Measurements from ENCODE around the gene FHDC1.

The FHDC1 gene

DNA sequence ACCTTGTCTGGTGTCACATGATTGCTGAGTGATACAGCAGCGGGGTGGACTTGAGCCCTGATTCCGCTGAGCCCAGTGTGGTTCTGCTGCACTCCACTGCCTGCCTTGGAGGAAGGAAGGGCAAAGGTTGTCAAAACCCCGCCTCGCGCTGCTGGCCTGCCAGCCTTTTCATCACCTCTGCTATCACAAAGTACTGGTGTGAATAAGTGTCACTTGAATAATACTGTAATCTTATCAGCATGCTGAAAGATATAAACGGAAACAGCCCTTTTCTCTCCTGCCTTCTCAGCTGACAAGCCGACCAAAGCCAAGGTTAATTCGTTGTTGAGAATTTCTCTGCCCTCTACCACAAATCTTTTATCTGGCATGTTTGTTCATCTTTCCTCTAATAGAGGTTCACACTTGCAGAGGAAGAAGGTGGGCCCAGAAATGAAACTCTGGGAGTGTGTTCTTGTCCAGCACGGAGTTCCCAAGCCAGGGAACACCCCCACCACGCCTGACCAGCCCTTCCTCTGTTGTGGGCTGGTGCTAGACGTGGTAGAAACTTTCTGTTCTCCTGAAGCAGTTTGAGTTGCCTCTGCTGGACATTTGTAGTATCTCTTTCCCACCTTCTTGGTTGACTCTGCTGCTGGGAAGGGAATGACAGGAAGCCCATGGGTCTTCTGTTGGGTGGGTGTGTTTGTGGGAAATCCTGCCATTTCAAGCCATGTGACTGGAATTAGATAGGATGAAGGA, 21.5 kb downstream of the FHDC1 start:
- DNase-seq (ENCODE audit: low read depth in 2 of 2), result no peak

DNA sequence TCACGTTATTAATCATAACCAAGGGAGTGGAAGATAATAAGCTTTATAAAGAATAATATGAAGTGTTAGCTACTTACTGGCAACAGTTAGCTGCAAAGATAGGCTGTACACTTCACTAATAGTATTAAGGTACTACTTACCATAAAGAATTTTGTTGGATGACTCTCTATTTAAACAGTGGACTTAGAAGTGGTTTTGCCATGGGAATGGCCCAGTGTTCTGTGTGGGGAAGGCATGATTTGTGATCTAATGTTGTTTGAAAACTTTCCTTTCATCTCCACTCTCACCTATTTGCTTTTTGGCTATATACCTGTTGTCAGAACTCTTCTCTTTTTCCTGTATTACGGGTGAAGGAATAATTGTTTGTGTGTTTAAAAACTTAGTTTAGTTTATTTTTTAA, 23.0 kb downstream of the FHDC1 start:
- no peak for DNase-seq (ENCODE audit: low read depth in 2 of 2)

DNA sequence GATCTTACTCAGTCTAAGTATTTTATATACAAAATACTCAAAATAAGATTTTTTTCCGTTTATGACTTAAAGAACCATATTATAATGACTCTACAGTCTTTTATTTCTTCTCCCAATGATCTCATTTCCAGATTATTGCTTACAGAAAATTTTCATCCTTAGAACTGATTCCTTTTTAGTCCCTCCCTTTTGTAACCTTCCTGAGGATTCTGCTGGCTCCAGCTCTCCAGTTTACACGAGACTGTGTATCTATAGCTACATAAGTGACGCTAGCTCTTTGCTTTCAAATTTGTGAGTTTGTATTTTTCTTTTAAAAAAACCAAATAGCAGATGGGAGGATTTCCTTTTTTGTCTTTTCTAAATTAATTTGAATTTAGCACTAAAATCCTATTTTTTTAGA, 24.0 kb downstream of the FHDC1 start:
- DNase-seq (ENCODE audit: low read depth in 2 of 2), result no peak

DNA sequence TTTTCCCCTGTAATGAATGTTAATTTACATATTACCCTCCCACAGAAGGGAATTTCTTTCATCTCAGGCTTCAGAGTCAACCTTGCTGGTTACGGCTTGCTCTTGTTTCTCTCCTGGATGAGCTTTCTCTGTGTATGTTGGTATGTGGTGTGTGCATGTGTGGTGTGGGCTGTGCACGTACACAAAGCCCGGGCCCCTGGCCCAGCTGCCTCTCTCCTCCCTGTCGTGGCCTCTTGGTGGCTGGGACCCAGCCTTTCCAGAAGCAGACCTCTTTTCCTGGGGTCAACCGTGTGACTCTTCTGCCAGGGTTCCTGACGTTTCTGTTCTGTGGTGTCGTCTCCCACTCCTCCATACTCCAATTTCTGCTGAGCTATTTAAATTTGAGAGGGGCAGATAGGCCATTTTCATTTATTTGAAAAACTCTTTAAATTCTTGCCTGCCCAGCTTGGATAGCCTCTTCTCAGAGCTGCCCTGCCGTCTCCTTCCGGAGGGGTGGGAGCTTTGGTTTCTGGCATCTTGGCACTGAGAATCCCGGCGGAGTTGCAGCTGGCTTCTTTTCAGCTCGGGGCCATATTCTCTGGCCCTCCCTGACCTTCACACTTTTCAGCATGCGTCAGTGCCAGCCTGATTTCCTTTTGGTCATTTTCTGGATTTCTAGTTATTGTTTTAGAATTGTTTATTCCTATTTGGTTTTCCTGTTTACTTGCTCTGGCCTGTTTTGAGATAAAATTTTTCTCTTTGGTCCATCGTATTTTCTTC, 25.1 kb downstream of the FHDC1 start:
- DNase-seq (ENCODE audit: low read depth in 2 of 2), result no peak

DNA sequence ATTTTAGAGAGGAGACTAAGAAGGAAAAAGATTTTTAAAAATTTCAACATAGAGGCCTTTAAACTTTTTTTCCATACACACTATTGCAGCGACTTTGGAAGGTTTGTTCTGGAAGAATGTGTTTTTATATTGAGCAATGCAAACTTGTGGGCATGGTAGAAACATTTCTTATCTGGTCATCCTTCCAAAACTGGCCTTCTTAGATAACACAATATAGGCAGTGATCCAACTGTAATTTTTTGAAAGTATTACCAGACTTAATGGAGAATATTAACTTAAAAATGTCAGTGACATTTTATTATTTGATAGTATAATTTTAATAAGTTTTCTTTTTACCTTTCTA, 25.6 kb downstream of the FHDC1 start:
- DNase-seq (ENCODE audit: low read depth in 2 of 2), result no peak

DNA sequence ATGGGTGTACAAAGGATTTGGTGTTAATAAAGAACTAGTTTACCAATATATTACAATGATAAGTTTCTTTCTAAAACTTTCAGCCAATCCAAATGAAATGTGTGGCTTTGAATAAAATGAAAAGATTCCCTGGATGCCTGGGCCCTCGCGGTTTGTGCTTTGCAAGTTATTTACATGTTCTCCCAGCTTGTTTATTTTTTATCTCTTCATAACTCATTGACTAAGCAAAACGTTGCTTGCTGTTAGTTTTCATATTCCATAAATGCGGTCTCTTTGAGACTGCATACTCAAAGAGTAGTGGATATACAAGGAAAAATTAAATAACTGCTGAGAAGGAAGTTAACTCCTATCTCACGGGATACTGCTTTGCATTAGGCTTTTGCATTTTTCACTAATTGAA, 26.0 kb downstream of the FHDC1 start:
- DNase-seq (ENCODE audit: low read depth in 2 of 2), result no peak

DNA sequence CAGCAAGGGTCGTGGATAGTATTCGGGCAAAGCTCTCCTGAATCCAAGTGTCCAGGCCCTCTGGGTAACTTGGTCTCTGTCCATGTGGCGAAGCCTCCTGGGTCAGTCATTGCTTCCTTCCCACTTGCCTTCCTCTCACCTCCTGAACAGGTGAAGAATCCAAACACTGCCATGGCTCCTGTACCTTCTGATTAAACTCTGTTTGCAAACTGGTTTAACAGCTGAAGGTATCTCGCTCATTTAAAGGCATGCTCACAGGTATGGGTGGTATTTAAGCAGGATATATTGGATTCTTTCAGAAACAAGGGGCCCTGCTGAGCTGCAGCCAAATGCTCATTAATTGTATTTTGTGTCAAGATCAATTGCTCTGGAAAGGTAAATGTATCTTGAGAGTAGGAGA, 28.2 kb downstream of the FHDC1 start:
- DNase-seq (ENCODE audit: low read depth in 2 of 2), result no peak

DNA sequence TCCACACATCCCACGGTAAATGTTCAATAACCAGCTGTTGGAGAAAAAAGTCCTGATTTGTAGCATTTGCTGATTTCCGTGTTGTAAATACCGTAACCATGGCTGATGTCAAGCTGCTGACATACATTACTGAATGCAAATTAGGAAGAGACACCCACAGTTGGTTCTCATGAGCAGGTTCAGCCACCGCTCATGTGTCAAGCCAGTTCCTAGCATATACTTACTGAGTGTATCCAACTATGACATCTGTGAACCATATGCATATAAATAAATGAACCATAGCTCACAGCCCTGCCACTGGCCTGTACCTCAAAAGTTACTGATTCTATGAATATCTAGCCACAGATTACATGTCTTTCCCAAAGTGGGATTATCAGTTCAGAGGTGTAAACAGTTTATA, 29.5 kb downstream of the FHDC1 start:
- no peak for DNase-seq (ENCODE audit: low read depth in 2 of 2)

DNA sequence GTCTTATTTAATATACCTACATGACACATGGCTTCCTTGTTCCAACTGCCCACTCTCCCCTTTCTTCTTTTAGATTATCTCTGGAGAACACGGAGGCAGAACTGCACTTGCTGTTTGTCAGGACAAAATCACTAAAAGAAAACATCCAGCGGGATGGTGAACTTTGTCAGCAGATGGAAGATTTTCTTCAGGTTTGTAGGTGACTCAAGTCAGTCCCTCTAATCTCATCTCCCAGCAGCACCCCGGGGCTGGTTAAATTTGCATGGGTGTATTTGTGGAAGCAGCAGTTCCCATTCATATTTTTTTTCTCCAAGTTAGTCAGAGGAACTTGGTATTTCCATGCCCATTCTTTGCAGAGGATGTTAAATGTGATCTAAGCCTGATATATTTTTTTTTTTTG, 31.8 kb downstream of the FHDC1 start:
- DNase-seq (ENCODE audit: low read depth in 2 of 2), result no peak

DNA sequence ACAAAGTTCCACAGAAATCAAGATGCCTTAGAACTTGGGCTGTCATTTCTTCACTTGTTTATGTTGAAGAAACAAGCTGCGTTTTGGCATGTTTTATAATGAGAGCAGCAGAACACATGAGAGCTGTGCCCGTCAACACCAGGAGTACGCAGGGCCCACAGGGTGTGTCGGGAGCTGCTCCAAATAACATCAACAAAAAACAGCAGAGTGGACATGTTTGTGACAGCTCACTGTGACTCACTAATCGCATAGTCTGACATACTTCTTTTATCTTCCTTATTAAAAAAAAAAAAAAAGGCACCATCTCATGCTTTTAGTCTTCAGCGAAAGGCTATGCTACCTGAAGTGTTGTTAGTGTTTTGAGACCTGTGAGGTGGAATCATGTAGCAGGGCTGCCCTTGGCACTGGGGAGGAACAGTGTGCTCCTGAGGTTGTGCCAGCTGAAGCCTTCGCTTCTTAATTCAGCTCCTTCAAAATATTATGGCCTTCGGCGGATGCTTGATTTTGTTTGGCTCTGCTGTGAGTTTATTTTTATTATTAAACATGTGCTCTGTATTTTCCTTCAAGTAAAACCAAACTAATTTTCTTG, 32.8 kb downstream of the FHDC1 start:
- DNase-seq (ENCODE audit: low read depth in 2 of 2), result no peak

DNA sequence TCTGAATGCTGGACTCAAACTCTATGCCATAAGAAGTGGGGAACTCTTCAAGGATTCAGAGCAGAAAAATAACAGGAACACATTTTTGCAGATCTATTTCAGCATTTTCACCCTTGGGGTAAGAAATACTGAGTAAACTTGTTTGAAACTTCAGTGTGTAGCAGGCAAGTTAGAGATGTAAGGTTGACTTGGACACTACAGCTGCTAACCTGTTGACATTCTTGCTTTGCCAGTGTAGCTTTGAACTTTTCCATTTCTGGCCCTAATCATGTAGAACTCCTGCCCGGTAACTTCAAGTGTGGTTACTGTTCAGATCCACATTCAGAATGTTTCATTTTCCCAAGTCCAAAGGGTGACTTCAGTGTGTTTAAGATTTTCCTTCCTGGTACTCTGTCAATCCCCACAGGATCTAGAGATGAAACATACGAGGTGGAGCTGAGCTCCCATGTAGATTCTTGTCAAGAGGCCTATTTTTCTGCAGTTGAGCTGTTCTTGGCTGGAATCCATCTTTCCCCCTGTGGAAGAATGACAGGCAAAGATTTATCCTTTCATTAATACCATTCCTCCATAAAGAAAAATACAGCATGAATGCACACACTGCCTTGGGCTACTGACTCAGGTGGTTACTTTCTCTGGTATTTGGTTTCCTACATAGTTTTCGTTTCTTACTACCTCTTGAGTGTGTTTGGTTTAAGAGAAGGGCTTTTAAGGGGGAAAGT, 34.1 kb downstream of the FHDC1 start:
- DNase-seq (ENCODE audit: low read depth in 2 of 2), result no peak

DNA sequence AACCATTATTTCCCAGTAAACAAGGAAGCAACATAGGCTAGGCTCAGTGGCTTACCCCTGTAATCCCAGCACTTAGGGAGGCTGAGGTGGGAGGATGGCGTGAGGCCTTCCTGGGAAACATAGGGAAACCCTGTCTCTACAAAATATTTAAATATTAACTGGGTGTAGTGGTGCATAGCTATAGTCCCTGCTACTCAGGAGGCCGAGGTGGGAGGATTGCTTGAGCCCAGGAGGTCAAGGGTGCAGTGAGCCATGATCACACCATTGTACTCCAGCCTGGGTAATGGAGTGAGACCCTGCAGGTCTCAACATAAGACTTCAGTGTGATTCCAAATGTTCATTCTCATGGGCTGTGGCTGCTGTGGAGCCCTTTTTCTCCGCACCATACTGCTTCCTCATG, 34.9 kb downstream of the FHDC1 start:
- DNase-seq (ENCODE audit: low read depth in 2 of 2), result no peak

DNA sequence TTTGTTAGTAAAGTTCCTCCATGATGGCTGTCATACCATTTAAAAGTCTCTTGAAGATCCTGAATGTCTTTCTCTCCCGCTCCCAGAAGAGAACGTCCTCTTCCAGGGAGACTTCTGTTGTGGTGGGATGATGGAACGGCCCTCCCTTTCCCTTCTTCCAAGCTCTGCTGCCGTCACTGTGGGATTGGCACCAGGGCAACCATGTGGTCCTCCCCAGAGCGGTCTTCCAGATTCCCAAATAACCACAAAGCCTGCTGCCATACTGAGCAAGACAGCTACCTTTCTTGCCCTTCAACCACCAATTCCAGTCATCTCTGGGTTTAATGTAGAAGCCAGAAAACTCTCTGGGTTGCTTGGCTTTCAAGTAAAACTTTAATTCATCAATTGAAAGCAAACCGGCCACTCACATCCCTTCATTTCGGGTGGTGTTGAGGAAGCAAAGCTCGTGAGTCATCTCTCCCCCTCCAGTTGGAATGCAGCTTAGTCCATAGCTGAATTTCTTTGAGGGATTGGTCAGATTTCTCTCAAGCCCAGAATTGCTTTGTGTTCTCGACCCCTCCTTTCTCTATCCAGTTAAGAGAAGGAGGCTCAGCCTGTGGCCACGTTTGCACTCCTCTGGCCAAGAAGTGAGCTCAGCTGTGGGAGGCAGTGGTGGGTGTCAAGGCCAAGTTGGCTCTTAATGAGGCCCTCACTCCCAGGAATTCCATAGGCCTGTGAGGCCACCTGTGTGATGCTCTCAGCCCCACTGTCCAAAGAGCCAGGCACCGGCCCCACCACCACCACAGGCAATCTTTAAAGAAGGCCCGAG, 36.9 kb downstream of the FHDC1 start:
- no peak for DNase-seq (ENCODE audit: low read depth in 2 of 2)

DNA sequence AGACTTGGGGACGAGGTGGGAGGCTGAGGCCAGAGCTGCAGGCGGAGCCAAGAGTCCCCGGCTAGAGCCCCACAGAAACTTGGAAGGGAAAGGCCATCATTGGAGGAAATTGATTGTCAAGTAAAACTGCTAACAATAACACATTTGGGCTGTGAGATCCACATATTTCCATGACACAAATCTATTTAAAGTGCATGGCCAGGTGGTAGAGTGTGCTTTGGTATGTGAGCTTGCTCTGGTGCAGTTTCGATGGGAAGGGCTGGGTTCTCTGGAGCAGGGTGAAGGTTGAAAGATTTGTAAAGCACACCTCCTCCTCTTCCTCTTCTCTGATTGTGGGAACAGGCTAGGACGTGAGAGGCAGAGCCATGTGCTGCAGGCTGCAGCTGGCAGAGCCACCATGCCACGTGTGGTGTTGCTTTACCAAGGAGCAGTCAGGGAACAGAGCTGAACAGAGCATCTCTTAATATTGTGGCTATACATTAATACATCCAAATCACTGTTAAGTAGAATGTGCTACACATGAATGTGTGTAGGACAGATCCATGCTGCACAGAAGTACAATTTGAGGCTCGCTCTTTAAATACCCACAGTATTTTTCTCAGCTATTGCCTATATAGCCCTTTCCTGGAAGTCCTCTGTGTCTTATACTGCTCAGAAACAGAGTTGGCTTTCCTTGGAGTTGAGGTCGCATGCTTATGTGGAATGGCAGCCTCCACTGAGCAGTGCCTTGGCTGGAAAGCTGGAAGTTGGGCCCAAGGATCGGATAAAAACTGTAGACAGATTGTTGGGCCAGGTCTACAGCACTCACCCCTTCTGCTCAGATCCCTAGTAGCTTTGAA, 37.7 kb downstream of the FHDC1 start:
- no peak for DNase-seq (ENCODE audit: low read depth in 2 of 2)

DNA sequence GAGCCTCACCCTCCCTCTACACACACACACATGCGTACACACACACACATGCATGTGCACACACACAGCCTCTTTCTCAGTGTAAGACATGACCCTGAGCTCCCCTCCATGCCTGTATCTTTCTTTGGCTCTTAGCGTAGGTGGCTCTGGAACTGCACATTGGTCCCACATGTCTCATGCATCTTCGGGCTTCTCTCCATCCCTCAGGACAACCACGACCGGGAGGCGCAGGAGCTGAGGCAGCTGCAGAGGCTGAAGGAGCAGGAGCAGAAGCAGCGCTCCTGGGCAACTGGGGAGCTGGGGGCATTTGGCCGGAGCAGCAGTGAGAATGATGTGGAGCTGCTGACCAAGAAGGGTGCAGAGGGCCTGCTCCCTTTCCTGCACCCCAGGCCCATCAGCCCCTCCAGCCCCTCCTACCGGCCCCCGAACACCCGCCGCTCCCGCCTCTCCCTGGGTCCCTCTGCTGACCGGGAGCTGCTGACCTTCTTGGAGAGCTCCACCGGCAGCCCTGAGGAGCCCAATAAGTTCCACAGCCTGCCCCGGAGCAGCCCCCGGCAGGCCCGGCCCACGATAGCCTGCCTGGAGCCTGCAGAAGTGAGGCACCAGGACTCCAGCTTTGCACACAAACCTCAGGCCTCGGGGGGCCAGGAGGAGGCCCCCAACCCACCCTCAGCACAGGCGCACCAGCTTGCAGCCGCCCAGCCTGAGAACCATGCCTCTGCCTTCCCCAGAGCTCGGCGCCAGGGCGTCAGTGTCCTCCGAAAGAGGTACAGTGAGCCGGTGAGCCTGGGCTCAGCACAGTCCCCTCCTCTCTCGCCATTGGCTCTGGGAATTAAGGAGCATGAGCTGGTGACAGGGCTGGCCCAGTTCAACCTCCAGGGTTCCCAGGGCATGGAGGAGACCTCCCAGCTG, 38.6 kb downstream of the FHDC1 start:
- DNase-seq (ENCODE audit: low read depth in 2 of 2), result no peak

DNA sequence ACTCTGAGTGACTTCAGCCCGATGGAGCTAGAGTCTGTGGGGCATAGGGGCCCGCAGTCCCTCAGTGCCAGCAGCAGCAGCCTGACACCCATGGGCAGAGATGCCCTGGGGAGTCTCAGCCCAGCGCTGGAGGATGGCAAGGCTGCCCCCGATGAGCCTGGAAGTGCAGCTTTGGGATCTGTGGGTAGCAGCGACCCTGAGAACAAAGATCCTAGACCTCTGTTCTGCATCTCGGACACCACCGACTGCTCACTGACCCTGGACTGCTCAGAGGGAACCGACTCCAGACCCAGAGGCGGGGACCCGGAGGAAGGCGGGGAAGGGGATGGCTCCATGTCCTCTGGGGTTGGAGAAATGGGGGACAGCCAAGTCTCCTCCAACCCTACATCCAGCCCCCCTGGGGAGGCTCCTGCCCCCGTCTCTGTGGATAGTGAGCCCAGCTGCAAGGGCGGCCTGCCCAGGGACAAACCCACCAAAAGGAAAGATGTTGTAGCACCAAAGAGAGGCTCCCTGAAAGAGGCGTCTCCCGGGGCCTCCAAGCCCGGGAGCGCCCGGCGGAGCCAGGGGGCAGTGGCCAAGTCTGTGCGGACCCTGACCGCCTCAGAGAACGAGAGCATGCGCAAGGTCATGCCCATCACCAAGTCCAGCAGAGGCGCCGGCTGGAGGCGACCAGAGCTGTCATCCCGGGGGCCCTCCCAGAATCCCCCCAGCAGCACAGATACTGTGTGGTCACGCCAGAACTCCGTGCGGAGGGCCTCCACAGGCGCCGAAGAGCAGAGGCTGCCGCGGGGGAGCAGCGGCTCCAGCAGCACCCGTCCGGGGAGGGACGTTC, 39.5 kb downstream of the FHDC1 start:
- no peak for DNase-seq (ENCODE audit: low read depth in 2 of 2)

DNA sequence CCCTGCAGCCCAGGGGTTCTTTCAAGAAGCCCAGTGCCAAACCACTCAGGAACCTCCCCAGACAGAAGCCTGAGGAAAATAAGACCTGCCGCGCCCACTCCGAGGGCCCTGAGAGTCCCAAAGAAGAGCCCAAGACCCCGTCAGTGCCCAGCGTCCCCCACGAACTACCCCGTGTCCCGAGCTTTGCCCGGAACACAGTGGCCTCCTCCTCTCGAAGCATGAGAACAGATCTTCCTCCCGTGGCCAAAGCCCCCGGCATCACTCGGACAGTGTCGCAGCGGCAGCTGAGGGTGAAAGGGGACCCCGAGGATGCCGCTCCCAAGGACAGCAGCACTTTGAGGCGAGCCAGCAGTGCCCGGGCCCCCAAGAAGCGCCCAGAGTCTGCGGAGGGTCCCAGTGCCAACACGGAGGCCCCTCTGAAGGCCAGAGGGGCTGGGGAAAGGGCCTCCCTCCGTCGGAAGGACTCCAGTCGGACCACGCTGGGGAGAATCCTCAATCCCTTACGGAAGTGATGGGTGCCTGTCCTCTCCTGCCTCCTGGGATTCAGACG, 40.2 kb downstream of the FHDC1 start:
- DNase-seq (ENCODE audit: low read depth in 2 of 2), result no peak

DNA sequence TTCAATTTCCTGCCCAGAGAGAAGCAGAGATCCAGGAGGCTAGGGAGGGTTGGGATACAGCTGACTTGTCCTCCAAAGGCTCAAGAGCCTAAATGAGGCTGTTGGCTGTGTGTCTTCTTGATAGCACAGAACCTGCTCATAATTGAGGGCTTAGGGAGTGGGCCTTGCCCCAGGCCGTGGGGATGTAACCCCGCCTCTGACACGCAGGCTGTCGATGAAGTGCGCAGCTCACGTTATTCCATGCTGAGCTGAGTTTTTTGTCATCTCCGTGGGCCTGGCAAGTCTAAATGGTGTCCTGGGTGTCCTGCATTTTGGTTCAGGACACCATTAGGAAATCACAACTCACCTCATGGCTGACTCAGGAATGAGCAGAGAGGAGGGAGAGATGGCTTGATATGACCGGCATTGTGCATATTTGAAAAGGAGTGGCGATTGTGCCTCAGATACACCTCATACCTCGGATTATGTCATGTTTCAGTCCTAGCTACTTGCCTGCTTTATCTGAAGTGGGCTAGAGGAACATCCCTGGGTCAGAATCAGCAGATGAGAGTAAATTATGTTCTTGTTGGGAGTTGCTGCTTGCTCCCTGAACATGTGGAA, 43.7 kb downstream of the FHDC1 start:
- no peak for DNase-seq (ENCODE audit: low read depth in 2 of 2)
